GM12878 (cell line): ENCODE measurements around the gene SFMBT1. TPM values are rescaled to one million over a fixed set of nuclear protein-coding genes. Genes with fewer than 3 reads are reported as not detected.

ENCODE experiments used
- ATAC-seq: fragments of 200-7000 bp; cut with Tn5 transposase; 3 replicates; pipeline ENCODE4 v1.9.1; 2020; ENCODE audit warnings: mild to moderate bottlenecking, moderate library complexity
- BruUV-seq: library from RNA; stranded (reverse); fragments of 400-500 nt; replicated peaks from 2 replicates; lab custom pipeline; 2021; lab: Mats Ljungman, UMichigan
- CTCF ChIA-PET: fragments of 300-600 bp; sonication (Branson Sonifier 250); formaldehyde crosslinking; extraction: SDS; loops from one replicate; lab custom pipeline; 2021; ENCODE audit warnings: inconsistent platforms; lab: Yijun Ruan, JAX
- POLR2A ChIA-PET: fragments of 350-600 bp; formaldehyde crosslinking; extraction: SDS; loops from one replicate; lab custom pipeline; 2021; ENCODE audit warnings: inconsistent platforms; lab: Charles Lee
- RAD21 ChIA-PET: fragments of 300-600 bp; sonication (Branson Sonifier 250); formaldehyde crosslinking; loops from one replicate; lab custom pipeline; 2023; ENCODE audit warnings: antibody characterized with exemption; ENCODE audit not compliant: unreplicated experiment; lab: Charles Lee
- SMC1A ChIA-PET: fragments of 300-600 bp; sonication (Branson Sonifier 250); formaldehyde crosslinking; loops from one replicate; lab custom pipeline; 2023; ENCODE audit not compliant: unreplicated experiment, uncharacterized antibody; lab: Charles Lee
- DNase-seq: peaks from one replicate; pipeline ENCODE4 v3.0.0-alpha.2; 2011; ENCODE audit warnings: low read depth, low spot score
- FAIRE-seq: peaks from 3 replicates; lab custom pipeline; 2011; peaks lifted over from hg19 to GRCh38; lab: Jason Lieb, UNC
- H2AFZ ChIP-seq: 2 replicates; pipeline ENCODE4 v1.6.0; 2011; ENCODE audit warnings: low read depth, low read length, control low read depth; ENCODE audit not compliant: control insufficient read depth
- H3K27ac ChIP-seq: 2 replicates; pipeline ENCODE4 v1.5.1; 2011; ENCODE audit warnings: control low read depth; ENCODE audit not compliant: control insufficient read depth, insufficient read depth
- H3K27me3 ChIP-seq, 2 experiments: replicated peaks in 1 of 2; 2 replicates each; pipeline versions ENCODE4 v1.6.0 to v1.6.1; 2011; ENCODE audit warnings: low read length in 1 of 2; ENCODE audit not compliant: control insufficient read depth in 2 of 2, insufficient read depth in 2 of 2
- H3K36me3 ChIP-seq, 2 experiments: 2 replicates each; pipeline ENCODE4 v1.5.1; 2011; ENCODE audit warnings: low read length in 1 of 2; ENCODE audit not compliant: control insufficient read depth in 2 of 2, insufficient read depth in 2 of 2
- H3K4me1 ChIP-seq: 2 replicates; pipeline ENCODE4 v1.6.1; 2011; ENCODE audit warnings: mild to moderate bottlenecking, low read length, moderate library complexity, mixed read lengths; ENCODE audit not compliant: control insufficient read depth, insufficient read depth
- H3K4me2 ChIP-seq: 2 replicates; pipeline ENCODE4 v1.6.0; 2011; ENCODE audit warnings: control low read depth; ENCODE audit not compliant: control insufficient read depth, insufficient read depth
- H3K4me3 ChIP-seq: fragments of 200-600 bp; sonication (generic); 2 replicates; pipeline ENCODE4 v1.5.1; 2016
- H3K79me2 ChIP-seq: 2 replicates; pipeline ENCODE4 v1.6.0; 2011; ENCODE audit warnings: low read length; ENCODE audit not compliant: control insufficient read depth, insufficient read depth
- H3K9ac ChIP-seq: 2 replicates; pipeline ENCODE4 v1.8.0; 2011; ENCODE audit warnings: low read length, control low read depth, mixed read lengths; ENCODE audit not compliant: control insufficient read depth, insufficient read depth
- H3K9me3 ChIP-seq: replicated peaks from 3 replicates; pipeline ENCODE4 v1.5.1; 2011; ENCODE audit warnings: mild to moderate bottlenecking, low read length; ENCODE audit not compliant: control insufficient read depth, insufficient read depth
- H4K20me1 ChIP-seq: 2 replicates; pipeline ENCODE4 v1.6.0; 2011; ENCODE audit not compliant: control insufficient read depth, insufficient read depth
- HDAC2 ChIP-seq: fragments of 200-600 bp; sonication (generic); IDR thresholded peaks from 2 replicates; pipeline ENCODE4 v1.6.1; 2017
- MEF2A ChIP-seq: IDR thresholded peaks from 2 replicates; pipeline ENCODE4 v1.6.1; 2011; ENCODE audit warnings: low read depth, mild to moderate bottlenecking, low read length, moderate library complexity; ENCODE audit not compliant: insufficient read depth
- MLLT1 ChIP-seq: fragments of 450-650 bp; IDR thresholded peaks from 2 replicates; pipeline ENCODE4 v1.6.1; 2016; ENCODE audit warnings: mild to moderate bottlenecking
- MTA2 ChIP-seq: fragments of 450-650 bp; IDR thresholded peaks from 2 replicates; pipeline ENCODE4 v1.6.1; 2016; ENCODE audit warnings: low read depth, mild to moderate bottlenecking, moderate library complexity
- NR2C2 ChIP-seq: IDR thresholded peaks from 2 replicates; pipeline ENCODE4 v1.6.1; 2011; ENCODE audit warnings: borderline replicate concordance, low read depth; ENCODE audit not compliant: control insufficient read depth, insufficient read length
- POU2F2 ChIP-seq: IDR thresholded peaks from 3 replicates; pipeline ENCODE4 v1.6.1; 2011; ENCODE audit warnings: low read depth, mild to moderate bottlenecking, low read length, borderline replicate concordance
- SP1 ChIP-seq: IDR thresholded peaks from one replicate; pipeline ENCODE4 v1.6.1; 2011; ENCODE audit warnings: low read depth, low read length
- STAT3 ChIP-seq: IDR thresholded peaks from 2 replicates; pipeline ENCODE4 v1.6.1; 2011; ENCODE audit warnings: low read depth, low read length, improper control_type of control experiment
- ZNF687 ChIP-seq: fragments of 450-650 bp; IDR thresholded peaks from 2 replicates; pipeline ENCODE4 v1.6.1; 2017; ENCODE audit warnings: mild to moderate bottlenecking, moderate library complexity
- WGBS: methylation state at CpG from one replicate; pipeline ENCODE4 v1.1.6; 2016; ENCODE audit warnings: low lambda C conversion rate; ENCODE audit not compliant: insufficient replicate concordance, insufficient coverage; ENCODE audit errors: missing lambda C conversion rate; 5-methylcytosine and 5-hydroxymethylcytosine counted together
- in situ Hi-C: fragments of 300-500 bp; cut with MboI; formaldehyde crosslinking; loops from 9 replicates; pipeline ENCODE4 v1.14.3; 2018; ENCODE audit warnings: mixed read lengths
- intact Hi-C: fragments of 100-400 bp; cut with micrococcal nuclease; formaldehyde crosslinking; loops from one replicate; pipeline ENCODE4 v1.14.2; 2022; ENCODE audit not compliant: unreplicated experiment
- polyA plus RNA-seq, 11 experiments: library from polyadenylated mRNA; depleted of rRNA in 4 of 11; unstranded in 6 of 11; stranded (reverse) in 5 of 11; fragments of >200 nt; fragmentation: Nextera tagmentation in 4 of 11; fragmentation: Illumina TruSeq in 1 of 11; extraction: Ambion mirVana in 4 of 11; extraction: Trizol in 1 of 11; gene quantifications; 1 replicate in 1 of 11; 2 replicates in 10 of 11; pipeline versions ENCODE4 v1.2.1 to v1.2.3, GENCODE V29; 2011 to 2016; ENCODE audit warnings: inconsistent platforms in 2 of 11, missing spikeins in 2 of 11, low read depth in 1 of 11
- total RNA-seq, 4 experiments: library from RNA; depleted of rRNA in 3 of 4; stranded (reverse); fragments of >200 nt in 3 of 4; fragmentation: Illumina TruSeq in 1 of 4; extraction: Trizol in 1 of 4; gene quantifications; 2 replicates each; pipeline versions ENCODE4 v1.2.1 to v1.2.3, GENCODE V29; 2013 to 2021
- TF ChIP-seq, protein P1 (sequence below): fragments of 450-650 bp; IDR thresholded peaks from 2 replicates; pipeline ENCODE4 v1.6.1; 2017; ENCODE audit warnings: mild to moderate bottlenecking, low read depth, inconsistent platforms; ENCODE audit not compliant: poor library complexity, severe bottlenecking
- TF ChIP-seq, protein P2 (sequence below): fragments of 450-650 bp; formaldehyde crosslinking; IDR thresholded peaks from 2 replicates; pipeline ENCODE4 v1.4.0; 2020; ENCODE audit warnings: mild to moderate bottlenecking, moderate library complexity
- TF ChIP-seq, protein P3 (sequence below): fragments of 450-650 bp; IDR thresholded peaks from 2 replicates; pipeline ENCODE4 v1.6.1; 2014; ENCODE audit warnings: mild to moderate bottlenecking

Gene SFMBT1
- total and polyA plus RNA-seq, 10 of the 15 experiments (the other 5 are each of a cell fraction or from before 2014, with no cell fraction given), result 3.2 to 19.5 (median 11.4) TPM

GRCh38 chr3:53024315-53024714 lies 21.6 kb downstream of the SFMBT1 start:
- intact Hi-C loops, result no loop called here
- ATAC-seq (no peak), FAIRE-seq (no peak), DNase-seq (no peak)
- POLR2A ChIA-PET, result no interaction called here
- CTCF ChIA-PET, result interaction anchor here (0.7 to 0.9 kb wide), 2 partner anchors 13 to 295 kb away, joined by 3 read pairs; no protein-coding TSS in a partner anchor
- 79% methylated on average over 6 of the region's 6 CpGs for WGBS
- H3K4me2 ChIP-seq, result no peak overlapping the region
- no peaks in the 10 kb centered on the region for H3K27me3 ChIP-seq
- no peaks in the 10 kb centered on the region; a peak in 1 of 4 replicates for H3K36me3 ChIP-seq
- no peak overlapping the region for H3K27ac ChIP-seq
- RAD21 ChIA-PET, result no interaction called here
- SMC1A ChIA-PET, result no interaction called here
- no TSS peak for BruUV-seq
- no peaks in the 10 kb centered on the region for H4K20me1 ChIP-seq
- peaks cover 10% of the 10 kb centered on the region for H3K79me2 ChIP-seq
- H3K4me3 ChIP-seq, result no peak overlapping the region
- no peaks in the 10 kb centered on the region for H3K9me3 ChIP-seq
- no peak overlapping the region for H3K9ac ChIP-seq
- no peak overlapping the region for H2AFZ ChIP-seq
- peaks cover 4% of the 10 kb centered on the region for H3K4me1 ChIP-seq
- in situ Hi-C loops, result no loop called here
- TF ChIP-seq MLLT1 (no peak), HDAC2 (no peak), POU2F2 (no peak), MTA2 (no peak), ZNF687 (no peak), STAT3 (no peak), MEF2A (no peak), SP1 (no peak), NR2C2 (no peak)
- TF ChIP-seq, protein P1, sequence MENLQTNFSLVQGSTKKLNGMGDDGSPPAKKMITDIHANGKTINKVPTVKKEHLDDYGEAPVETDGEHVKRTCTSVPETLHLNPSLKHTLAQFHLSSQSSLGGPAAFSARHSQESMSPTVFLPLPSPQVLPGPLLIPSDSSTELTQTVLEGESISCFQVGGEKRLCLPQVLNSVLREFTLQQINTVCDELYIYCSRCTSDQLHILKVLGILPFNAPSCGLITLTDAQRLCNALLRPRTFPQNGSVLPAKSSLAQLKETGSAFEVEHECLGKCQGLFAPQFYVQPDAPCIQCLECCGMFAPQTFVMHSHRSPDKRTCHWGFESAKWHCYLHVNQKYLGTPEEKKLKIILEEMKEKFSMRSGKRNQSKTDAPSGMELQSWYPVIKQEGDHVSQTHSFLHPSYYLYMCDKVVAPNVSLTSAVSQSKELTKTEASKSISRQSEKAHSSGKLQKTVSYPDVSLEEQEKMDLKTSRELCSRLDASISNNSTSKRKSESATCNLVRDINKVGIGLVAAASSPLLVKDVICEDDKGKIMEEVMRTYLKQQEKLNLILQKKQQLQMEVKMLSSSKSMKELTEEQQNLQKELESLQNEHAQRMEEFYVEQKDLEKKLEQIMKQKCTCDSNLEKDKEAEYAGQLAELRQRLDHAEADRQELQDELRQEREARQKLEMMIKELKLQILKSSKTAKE, result no peak
- TF ChIP-seq, protein P2, sequence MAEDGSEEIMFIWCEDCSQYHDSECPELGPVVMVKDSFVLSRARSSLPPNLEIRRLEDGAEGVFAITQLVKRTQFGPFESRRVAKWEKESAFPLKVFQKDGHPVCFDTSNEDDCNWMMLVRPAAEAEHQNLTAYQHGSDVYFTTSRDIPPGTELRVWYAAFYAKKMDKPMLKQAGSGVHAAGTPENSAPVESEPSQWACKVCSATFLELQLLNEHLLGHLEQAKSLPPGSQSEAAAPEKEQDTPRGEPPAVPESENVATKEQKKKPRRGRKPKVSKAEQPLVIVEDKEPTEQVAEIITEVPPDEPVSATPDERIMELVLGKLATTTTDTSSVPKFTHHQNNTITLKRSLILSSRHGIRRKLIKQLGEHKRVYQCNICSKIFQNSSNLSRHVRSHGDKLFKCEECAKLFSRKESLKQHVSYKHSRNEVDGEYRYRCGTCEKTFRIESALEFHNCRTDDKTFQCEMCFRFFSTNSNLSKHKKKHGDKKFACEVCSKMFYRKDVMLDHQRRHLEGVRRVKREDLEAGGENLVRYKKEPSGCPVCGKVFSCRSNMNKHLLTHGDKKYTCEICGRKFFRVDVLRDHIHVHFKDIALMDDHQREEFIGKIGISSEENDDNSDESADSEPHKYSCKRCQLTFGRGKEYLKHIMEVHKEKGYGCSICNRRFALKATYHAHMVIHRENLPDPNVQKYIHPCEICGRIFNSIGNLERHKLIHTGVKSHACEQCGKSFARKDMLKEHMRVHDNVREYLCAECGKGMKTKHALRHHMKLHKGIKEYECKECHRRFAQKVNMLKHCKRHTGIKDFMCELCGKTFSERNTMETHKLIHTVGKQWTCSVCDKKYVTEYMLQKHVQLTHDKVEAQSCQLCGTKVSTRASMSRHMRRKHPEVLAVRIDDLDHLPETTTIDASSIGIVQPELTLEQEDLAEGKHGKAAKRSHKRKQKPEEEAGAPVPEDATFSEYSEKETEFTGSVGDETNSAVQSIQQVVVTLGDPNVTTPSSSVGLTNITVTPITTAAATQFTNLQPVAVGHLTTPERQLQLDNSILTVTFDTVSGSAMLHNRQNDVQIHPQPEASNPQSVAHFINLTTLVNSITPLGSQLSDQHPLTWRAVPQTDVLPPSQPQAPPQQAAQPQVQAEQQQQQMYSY (CRISPR knock-in tag), result no peak
- TF ChIP-seq, protein P3, sequence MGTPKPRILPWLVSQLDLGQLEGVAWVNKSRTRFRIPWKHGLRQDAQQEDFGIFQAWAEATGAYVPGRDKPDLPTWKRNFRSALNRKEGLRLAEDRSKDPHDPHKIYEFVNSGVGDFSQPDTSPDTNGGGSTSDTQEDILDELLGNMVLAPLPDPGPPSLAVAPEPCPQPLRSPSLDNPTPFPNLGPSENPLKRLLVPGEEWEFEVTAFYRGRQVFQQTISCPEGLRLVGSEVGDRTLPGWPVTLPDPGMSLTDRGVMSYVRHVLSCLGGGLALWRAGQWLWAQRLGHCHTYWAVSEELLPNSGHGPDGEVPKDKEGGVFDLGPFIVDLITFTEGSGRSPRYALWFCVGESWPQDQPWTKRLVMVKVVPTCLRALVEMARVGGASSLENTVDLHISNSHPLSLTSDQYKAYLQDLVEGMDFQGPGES, result no peak
